SKM-1 treated with dmso at 0.1 percent for 144 hours (cell line): Measurements from ENCODE around the gene STX12.
"Not testable (repeated sequence)": the region's sequence is repeated elsewhere in the genome, so short reads cannot be mapped to it uniquely, and the experiment has no call there.

Experiments
- DNase-seq: peaks from one replicate; lab custom pipeline; 2025; ENCODE audit not compliant: unreplicated experiment; lab: John Stamatoyannopoulos, UW

The STX12 gene

GRCh38 chr1:27865821-27866220 is 92.8 kb downstream of the STX12 start:
- DNase-seq: no peak

DNA sequence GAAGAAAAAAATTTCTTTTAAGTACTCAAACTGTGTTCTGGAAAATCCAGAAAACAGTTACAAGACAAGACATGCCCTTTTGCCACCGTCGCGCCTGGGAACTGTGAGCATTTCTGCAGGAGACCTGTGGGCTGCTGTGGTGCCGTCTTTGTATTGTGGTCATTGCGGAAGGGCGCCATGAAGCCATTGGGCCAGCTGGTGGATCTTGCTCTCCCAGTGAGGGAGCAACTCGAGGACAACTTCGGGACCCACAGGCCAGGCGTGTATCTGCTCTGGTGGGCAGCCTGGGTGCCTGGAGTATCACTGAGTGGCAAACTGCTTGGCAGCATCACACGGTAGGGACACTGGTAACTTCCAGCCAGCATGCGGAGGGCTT is 95.5 kb downstream of the STX12 start:
- DNase-seq: no peak

DNA sequence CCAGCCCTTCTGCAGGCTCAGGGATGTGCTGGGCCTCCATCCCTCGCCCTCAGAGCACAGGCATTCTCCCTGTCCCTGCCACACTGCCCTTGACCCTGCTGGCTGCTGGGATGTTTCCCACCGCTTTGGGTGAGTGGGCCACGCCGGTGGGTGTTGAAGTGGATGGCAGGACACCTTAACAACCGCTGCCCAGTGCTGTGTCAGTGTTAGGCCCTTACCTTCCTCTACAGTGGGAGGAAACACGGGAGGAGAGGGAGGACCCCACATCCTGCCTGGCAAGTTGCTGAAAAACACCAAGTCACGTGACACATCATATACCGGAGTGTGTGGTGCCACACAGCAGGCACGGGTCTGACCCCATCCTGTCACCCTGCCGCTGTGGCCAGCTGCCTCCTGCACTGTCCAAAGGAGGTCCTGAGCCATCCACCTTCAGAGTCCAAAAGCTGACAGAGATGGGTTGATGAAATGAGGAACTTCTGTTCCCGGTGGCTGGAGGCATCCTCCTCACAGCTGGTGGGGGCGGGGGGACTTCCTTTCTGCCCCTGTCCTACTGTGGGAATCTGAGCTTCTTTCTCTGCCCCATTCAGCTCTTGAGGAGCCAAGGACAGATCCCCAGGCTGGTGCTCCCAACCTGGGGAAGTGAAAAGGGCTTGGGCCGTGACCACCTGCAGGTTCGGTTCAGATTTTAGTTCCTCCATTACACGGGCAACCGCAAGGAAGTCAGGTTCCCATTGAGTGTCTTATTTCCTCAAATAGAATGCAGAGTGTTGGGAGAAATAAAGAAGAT is 96.1 kb downstream of the STX12 start:
- DNase-seq: peak; percentile 64

GRCh38 chr1:27869719-27870085 is 96.7 kb downstream of the STX12 start:
- DNase-seq: no peak

GRCh38 chr1:27871076-27871475 is 98.1 kb downstream of the STX12 start:
- DNase-seq: not testable (repeated sequence)

DNA sequence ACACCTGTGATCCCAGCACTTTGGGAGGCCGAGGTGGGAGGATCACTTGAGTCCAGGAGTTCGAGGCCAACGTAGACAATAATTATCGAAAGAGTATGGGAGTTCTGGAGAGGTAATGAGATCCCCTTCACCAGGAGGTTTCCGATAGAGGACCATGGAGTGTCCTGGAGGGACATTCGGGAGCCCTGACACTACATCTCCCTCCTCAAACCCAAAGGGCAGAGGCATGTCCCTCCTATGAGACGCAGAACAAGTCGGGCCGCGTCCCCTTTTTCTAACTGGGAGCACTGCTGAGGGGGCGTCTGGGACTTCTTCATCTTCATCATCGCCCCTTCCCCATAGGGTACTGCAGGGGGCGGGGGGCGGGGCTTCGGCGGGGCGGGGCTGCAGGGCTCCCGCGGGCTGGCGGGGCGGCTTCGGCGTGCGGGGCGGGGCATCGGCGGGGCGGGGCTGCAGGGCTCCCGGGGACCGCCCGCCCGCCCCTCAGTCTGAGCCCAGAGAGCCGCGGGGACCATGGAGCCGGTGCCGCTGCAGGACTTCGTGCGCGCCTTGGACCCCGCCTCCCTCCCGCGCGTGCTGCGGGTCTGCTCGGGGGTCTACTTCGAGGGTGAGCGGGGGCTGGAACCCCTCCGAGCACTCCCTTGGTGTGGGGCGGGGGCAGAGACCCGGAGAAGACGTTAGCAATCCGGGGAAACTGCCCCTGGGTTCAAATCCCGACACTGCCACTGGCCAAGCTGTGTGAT is 99.2 kb downstream of the STX12 start, which contains the start of gene THEMIS2:
Gene THEMIS2, plus strand, starts transcription at position 486 of the 743 bp plus-strand sequence. Its CDS starts 28 bp downstream, at position 514.
- peak; percentile 22 for DNase-seq

DNA sequence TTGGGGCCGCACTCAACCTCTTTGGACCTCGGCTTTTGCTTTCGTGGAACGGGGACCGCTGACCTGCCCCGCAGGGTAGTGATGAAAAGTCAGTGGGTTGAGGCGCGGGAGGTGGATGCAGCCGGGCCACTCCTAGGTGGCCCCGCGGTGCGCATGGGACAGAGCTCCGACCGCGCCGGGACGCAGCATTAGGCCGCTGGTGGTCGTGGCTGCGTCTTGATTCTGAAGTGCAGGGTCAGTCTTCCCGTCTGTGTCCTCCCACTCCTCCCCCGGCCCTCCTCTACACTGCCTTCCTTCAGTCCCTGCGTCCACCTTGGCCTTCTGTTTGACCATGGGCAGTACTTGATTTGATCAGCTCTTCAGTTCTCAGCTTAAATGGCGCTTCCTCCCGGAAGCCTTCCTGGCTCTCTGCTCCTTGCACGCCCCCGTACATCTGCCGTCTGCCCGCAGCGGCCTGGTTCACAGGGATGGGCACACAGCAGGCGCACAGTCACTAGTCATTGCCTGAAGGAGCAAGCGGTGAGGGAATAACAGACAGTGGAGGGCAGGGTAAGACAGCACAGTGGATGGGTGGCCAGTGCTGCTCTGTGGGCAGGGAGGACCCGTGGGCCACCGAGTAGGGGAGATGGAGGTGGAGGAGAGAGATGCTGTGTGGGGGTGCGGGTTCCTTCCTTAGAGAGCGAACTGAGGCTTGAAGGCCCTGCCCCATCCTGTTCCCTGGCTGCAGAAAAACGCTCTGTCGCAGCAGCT is 100.0 kb downstream of the STX12 start:
- DNase-seq: no peak

GRCh38 chr1:27873671-27874384 is 100.8 kb downstream of the STX12 start:
- peak; percentile 64 for DNase-seq
